GM23338 (cell line): ENCODE data around the gene C12orf43. TPM values are rescaled to one million over a fixed set of nuclear protein-coding genes. Genes with fewer than 3 reads are reported as not detected.

Source experiments
- ATAC-seq: fragments of 200-7000 bp; cut with Tn5 transposase; 3 replicates; pipeline ENCODE4 v1.9.1; 2020
- DNase-seq: peaks from one replicate; pipeline ENCODE4 v3.0.0-alpha.2; 2015; ENCODE audit warnings: low spot score
- H2AFZ ChIP-seq: fragments of 200-600 bp; sonication (generic); 2 replicates; pipeline ENCODE4 v1.8.0; 2016; ENCODE audit warnings: antibody characterized with exemption, mild to moderate bottlenecking, moderate library complexity
- H3F3A ChIP-seq: fragments of 200-600 bp; sonication (generic); replicated peaks from 2 replicates; pipeline ENCODE4 v1.8.0; 2017; ENCODE audit warnings: antibody characterized with exemption, mixed run types, low read depth
- H3K27ac ChIP-seq: fragments of 200-600 bp; sonication (generic); 2 replicates; pipeline ENCODE4 v1.6.1; 2016; ENCODE audit warnings: low read depth
- H3K27me3 ChIP-seq: fragments of 200-600 bp; sonication (generic); 2 replicates; pipeline ENCODE4 v1.8.0; 2016; ENCODE audit warnings: mild to moderate bottlenecking, mixed run types, moderate library complexity; ENCODE audit not compliant: insufficient read depth
- H3K36me3 ChIP-seq: fragments of 200-600 bp; sonication (generic); 2 replicates; pipeline ENCODE4 v1.8.0; 2016; ENCODE audit warnings: mild to moderate bottlenecking; ENCODE audit not compliant: insufficient read depth
- H3K4me1 ChIP-seq: fragments of 200-600 bp; sonication (generic); 2 replicates; pipeline ENCODE4 v1.8.0; 2016; ENCODE audit warnings: mild to moderate bottlenecking, moderate library complexity; ENCODE audit not compliant: insufficient read depth
- H3K4me2 ChIP-seq: fragments of 200-600 bp; sonication (generic); 2 replicates; pipeline ENCODE4 v1.7.1; 2017; ENCODE audit warnings: mixed run types
- H3K4me3 ChIP-seq: fragments of 200-600 bp; sonication (generic); 2 replicates; pipeline ENCODE4 v1.6.1; 2016; ENCODE audit warnings: mixed run types
- H3K79me2 ChIP-seq: fragments of 200-600 bp; sonication (generic); replicated peaks from 2 replicates; pipeline ENCODE4 v1.8.0; 2017; ENCODE audit warnings: mild to moderate bottlenecking; ENCODE audit not compliant: insufficient read depth
- H3K9me2 ChIP-seq: fragments of 200-600 bp; sonication (generic); 2 replicates; pipeline ENCODE4 v1.8.0; 2017; ENCODE audit not compliant: insufficient read depth
- H4K20me1 ChIP-seq: fragments of 200-600 bp; sonication (generic); replicated peaks from 2 replicates; pipeline ENCODE4 v1.8.0; 2017; ENCODE audit warnings: mild to moderate bottlenecking; ENCODE audit not compliant: insufficient read depth
- H3K27ac Mint-ChIP-seq: 2 replicates; pipeline ENCODE4 v1.8.0; 2020; ENCODE audit warnings: inconsistent platforms, mild to moderate bottlenecking, moderate library complexity, mixed read lengths
- H3K27me3 Mint-ChIP-seq: 3 replicates; pipeline ENCODE4 v1.8.0; 2022; ENCODE audit warnings: low read depth, mild to moderate bottlenecking, moderate library complexity, mixed read lengths, inconsistent platforms; ENCODE audit not compliant: insufficient read depth, poor library complexity
- H3K36me3 Mint-ChIP-seq: 3 replicates; pipeline ENCODE4 v1.8.0; 2021; ENCODE audit warnings: low read depth, mild to moderate bottlenecking, inconsistent platforms, moderate library complexity, mixed read lengths
- H3K4me1 Mint-ChIP-seq: 3 replicates; pipeline ENCODE4 v1.8.0; 2020; ENCODE audit warnings: mild to moderate bottlenecking, inconsistent platforms, mixed read lengths
- H3K4me3 Mint-ChIP-seq: 3 replicates; pipeline ENCODE4 v1.8.0; 2021; ENCODE audit warnings: moderate library complexity, mild to moderate bottlenecking, inconsistent platforms, mixed read lengths
- H3K9me3 Mint-ChIP-seq: 3 replicates; pipeline ENCODE4 v1.8.0; 2020; ENCODE audit warnings: moderate library complexity, mild to moderate bottlenecking, inconsistent platforms, mixed read lengths
- CREB1 ChIP-seq: fragments of 250-450 bp; sonication (Bioruptor Pico); IDR thresholded peaks from 2 replicates; pipeline ENCODE4 v1.5.0; 2020; ENCODE audit warnings: low read depth, mild to moderate bottlenecking, moderate library complexity
- ETS1 ChIP-seq: IDR thresholded peaks from 2 replicates; pipeline ENCODE4 v1.6.1; 2016; ENCODE audit warnings: antibody characterized with exemption
- EZH2 ChIP-seq: fragments of 200-600 bp; sonication (generic); IDR thresholded peaks from one replicate; pipeline ENCODE4 v1.8.0; 2017; ENCODE audit warnings: antibody characterized with exemption, mild to moderate bottlenecking, low read depth; ENCODE audit not compliant: unreplicated experiment
- EZH2phosphoT487 ChIP-seq: fragments of 200-600 bp; sonication (generic); IDR thresholded peaks from one replicate; pipeline ENCODE4 v1.8.1; 2018; ENCODE audit warnings: antibody characterized with exemption; ENCODE audit not compliant: unreplicated experiment
- JUNB ChIP-seq: IDR thresholded peaks from one replicate; pipeline ENCODE4 v1.6.1; 2016; ENCODE audit warnings: antibody characterized with exemption; ENCODE audit not compliant: unreplicated experiment
- NANOG ChIP-seq: IDR thresholded peaks from 2 replicates; pipeline ENCODE4 v1.6.1; 2016; ENCODE audit warnings: antibody characterized with exemption, borderline replicate concordance
- POLR2AphosphoS5 ChIP-seq: IDR thresholded peaks from 2 replicates; pipeline ENCODE4 v1.6.1; 2016; ENCODE audit warnings: antibody characterized with exemption, low read depth
- REST ChIP-seq: IDR thresholded peaks from one replicate; pipeline ENCODE4 v1.6.1; 2018; ENCODE audit warnings: antibody characterized with exemption; ENCODE audit not compliant: unreplicated experiment
- STAT1 ChIP-seq: IDR thresholded peaks from one replicate; pipeline ENCODE4 v1.6.1; 2016; ENCODE audit warnings: antibody characterized with exemption; ENCODE audit not compliant: unreplicated experiment
- ZNF114 ChIP-seq: fragments of 250-450 bp; sonication (Bioruptor Pico); IDR thresholded peaks from 2 replicates; pipeline ENCODE4 v1.5.0; 2020; ENCODE audit warnings: mild to moderate bottlenecking, moderate library complexity
- ZNF331 ChIP-seq: fragments of 250-450 bp; sonication (Bioruptor Pico); IDR thresholded peaks from 2 replicates; pipeline ENCODE4 v1.5.0; 2020; ENCODE audit warnings: low read depth, mild to moderate bottlenecking, moderate library complexity
- polyA plus RNA-seq: library from polyadenylated mRNA; unstranded; fragments of >200 nt; fragmentation: Nextera tagmentation; extraction: Ambion mirVana; gene quantifications from 2 replicates; pipeline ENCODE4 v1.2.1, GENCODE V29; 2016
- total RNA-seq: library from RNA; depleted of rRNA; stranded (reverse); fragments of >200 nt; shearing (Covaris generic); gene quantifications from 2 replicates; pipeline ENCODE4 v1.2.3, GENCODE V29; 2014

The C12orf43 gene
- total and polyA plus RNA-seq, 2 experiments from 2014 or later = 15.2 to 20.7 TPM

GRCh38 chr12:121000530-121000929, 15.8 kb downstream of the C12orf43 start (continued):
- TF ChIP-seq REST (no peak), POLR2AphosphoS5 (no peak)

GRCh38 chr12:120999191-121000120, 16.8 kb downstream of the C12orf43 start:
- Histone ChIP-seq H3K4me1 (peaks cover 4% of the 10 kb centered on the region; the same call in 1 of the 2 replicates), H3K4me3 (peak overlapping the region; percentile 45; the same call in 1 of the 2 replicates), H4K20me1 (peaks cover 4% of the 10 kb centered on the region; the same call in 1 of the 2 replicates), H3K9me2 (no peaks in the 10 kb centered on the region), H3K4me2 (peak overlapping the region; percentile 74), H3F3A (no peaks in the 10 kb centered on the region), H3K79me2 (no peaks in the 10 kb centered on the region), H3K27ac (no peak overlapping the region; the same call in 1 of the 2 replicates), H3K27me3 (no peaks in the 10 kb centered on the region), H3K36me3 (peaks cover 11% of the 10 kb centered on the region), H2AFZ (no peak overlapping the region)
- no peak for TF ChIP-seq ETS1
- TF ChIP-seq POLR2AphosphoS5 = peak; percentile 57; the same call in 1 of the 2 replicates
- no peak for TF ChIP-seq EZH2phosphoT487
- ATAC-seq (peak; percentile 96), DNase-seq (peak; percentile 89)
- peaks cover 8% of the 10 kb centered on the region for H3K27me3 Mint-ChIP-seq
- H3K4me1 Mint-ChIP-seq = peaks cover 2% of the 10 kb centered on the region; the same call in 2 of the 3 replicates
- peaks cover 24% of the 10 kb centered on the region for H3K36me3 Mint-ChIP-seq
- H3K9me3 Mint-ChIP-seq = no peaks in the 10 kb centered on the region; the same call in 2 of the 3 replicates
- H3K4me3 Mint-ChIP-seq = peak overlapping the region; percentile 51; the same call in 2 of the 3 replicates
- no peak overlapping the region for H3K27ac Mint-ChIP-seq

GRCh38 chr12:120998435-120998834, 17.9 kb downstream of the C12orf43 start:
- Histone ChIP-seq H3F3A (no peaks in the 10 kb centered on the region), H2AFZ (no peak overlapping the region), H3K4me3 (no peak overlapping the region), H3K4me1 (peaks cover 4% of the 10 kb centered on the region; the same call in 1 of the 2 replicates), H3K27ac (no peak overlapping the region), H4K20me1 (no peaks in the 10 kb centered on the region), H3K79me2 (no peaks in the 10 kb centered on the region), H3K4me2 (no peak overlapping the region), H3K27me3 (no peaks in the 10 kb centered on the region), H3K9me2 (no peaks in the 10 kb centered on the region), H3K36me3 (peaks cover 3% of the 10 kb centered on the region; the same call in 1 of the 2 replicates)
- H3K36me3 Mint-ChIP-seq = peaks cover 14% of the 10 kb centered on the region
- no peak overlapping the region for H3K27ac Mint-ChIP-seq
- H3K9me3 Mint-ChIP-seq = no peaks in the 10 kb centered on the region; the same call in 2 of the 3 replicates
- DNase-seq = no peak
- H3K4me3 Mint-ChIP-seq = no peak overlapping the region; the same call in 2 of the 3 replicates
- peaks cover 6% of the 10 kb centered on the region for H3K27me3 Mint-ChIP-seq
- no peak for ATAC-seq
- H3K4me1 Mint-ChIP-seq = peaks cover 2% of the 10 kb centered on the region; the same call in 2 of the 3 replicates
- no peak for TF ChIP-seq EZH2
- TF ChIP-seq REST = no peak
- TF ChIP-seq EZH2phosphoT487 = no peak
- TF ChIP-seq POLR2AphosphoS5 = no peak
- TF ChIP-seq ZNF331 (CRISPR knock-in tag) = no peak
- TF ChIP-seq JUNB = no peak
- TF ChIP-seq CREB1 (CRISPR knock-in tag) = no peak
- TF ChIP-seq ZNF114 (CRISPR knock-in tag) = no peak
- TF ChIP-seq ETS1 = no peak
- TF ChIP-seq NANOG = no peak
- no peak for TF ChIP-seq STAT1
